B cell (primary cell): Measurements from ENCODE around the gene BICDL1. TPM values are rescaled to one million over a fixed set of nuclear protein-coding genes. Genes with fewer than 3 reads are reported as not detected.

Experiments
- ATAC-seq: fragments of 200-7000 bp; cut with Tn5 transposase; one replicate; pipeline ENCODE4 v1.10.0; 2021; ENCODE audit warnings: low read depth, mild to moderate bottlenecking, moderate number of reproducible peaks, moderate library complexity
- CTCF ChIA-PET: fragments of 350-600 bp; sonication (Branson Sonifier 250); formaldehyde crosslinking; loops from one replicate; lab custom pipeline; 2021; ENCODE audit warnings: antibody characterized with exemption, inconsistent platforms; lab: Charles Lee
- POLR2A ChIA-PET: fragments of 350-600 bp; sonication (Branson Sonifier 250); formaldehyde crosslinking; loops from one replicate; lab custom pipeline; 2021; ENCODE audit warnings: antibody characterized with exemption; lab: Charles Lee
- DNase-seq: peaks from one replicate; pipeline ENCODE4 v3.0.0; 2013
- H2AFZ ChIP-seq: 2 replicates; pipeline ENCODE4 v1.6.1; 2012; ENCODE audit warnings: mild to moderate bottlenecking, low read depth, low read length; ENCODE audit not compliant: insufficient read depth, poor library complexity, severe bottlenecking
- H3K27ac ChIP-seq, 2 donors: 1 replicate in 1 of 2; 2 replicates in 1 of 2; pipeline ENCODE4 v1.5.1; 2012 to 2013; ENCODE audit warnings: low read length in 2 of 2, mild to moderate bottlenecking in 2 of 2, moderate library complexity in 1 of 2
- H3K27me3 ChIP-seq, 4 experiments: fragments of 200-600 bp in 1 of 4; sonication (generic) in 1 of 4; replicated peaks in 1 of 4; 1 replicate in 2 of 4; 2 replicates in 2 of 4; pipeline versions ENCODE4 v1.6.1 to v1.7.0; 2013 to 2016; ENCODE audit warnings: low read length in 3 of 4, mild to moderate bottlenecking in 2 of 4, mixed read lengths in 1 of 4, moderate library complexity in 1 of 4; ENCODE audit not compliant: insufficient read depth in 4 of 4, control insufficient read depth in 3 of 4; ENCODE audit errors: control extremely low read depth in 1 of 4
- H3K36me3 ChIP-seq, 2 experiments: replicated peaks in 1 of 2; 1 replicate in 1 of 2; 2 replicates in 1 of 2; pipeline versions ENCODE4 v1.6.1 to v1.7.1; 2013; ENCODE audit warnings: low read length in 1 of 2; ENCODE audit not compliant: insufficient read depth in 2 of 2, control insufficient read depth in 1 of 2; ENCODE audit errors: control extremely low read depth in 1 of 2, extremely low read depth in 1 of 2
- H3K4me1 ChIP-seq, 2 donors: fragments of 200-600 bp in 1 of 2; sonication (generic) in 1 of 2; 1 replicate in 1 of 2; 2 replicates in 1 of 2; pipeline versions ENCODE4 v1.5.1 to v1.6.1; 2013 to 2017; ENCODE audit warnings: low read length in 2 of 2; ENCODE audit not compliant: control insufficient read depth in 2 of 2, insufficient read depth in 2 of 2
- H3K4me2 ChIP-seq: replicated peaks from 2 replicates; pipeline ENCODE3; 2012; ENCODE audit warnings: mild to moderate bottlenecking, low read depth, low read length; ENCODE audit not compliant: poor library complexity, severe bottlenecking
- H3K4me3 ChIP-seq, 5 experiments: fragments of 200-600 bp in 1 of 5; sonication (generic) in 1 of 5; 1 replicate in 3 of 5; 2 replicates in 2 of 5; pipeline versions ENCODE4 v1.5.1 to v1.7.0; 2011 to 2016; ENCODE audit warnings: low read length in 4 of 5, mild to moderate bottlenecking in 4 of 5, low read depth in 2 of 5, control low read depth in 1 of 5, moderate library complexity in 1 of 5; ENCODE audit not compliant: insufficient read depth in 1 of 5; ENCODE audit errors: control extremely low read depth in 1 of 5, extremely low read depth in 1 of 5
- H3K79me2 ChIP-seq: fragments of 200-600 bp; sonication (generic); one replicate; pipeline ENCODE4 v1.6.0; 2016; ENCODE audit warnings: low read length; ENCODE audit not compliant: control insufficient read depth, insufficient read depth
- H3K9ac ChIP-seq: fragments of 200-600 bp; sonication (generic); 2 replicates; pipeline ENCODE4 v1.6.1; 2017; ENCODE audit warnings: mild to moderate bottlenecking, low read length, moderate library complexity
- H3K9me3 ChIP-seq, 3 donors: one replicate each; pipeline versions ENCODE4 v1.6.1 to v1.7.1; 2013; ENCODE audit warnings: low read length in 2 of 3; ENCODE audit not compliant: control insufficient read depth in 2 of 3, insufficient read depth in 1 of 3; ENCODE audit errors: control extremely low read depth in 1 of 3
- H4K20me1 ChIP-seq: 2 replicates; pipeline ENCODE4 v1.6.0; 2012; ENCODE audit warnings: mild to moderate bottlenecking, low read length; ENCODE audit not compliant: insufficient read depth, control insufficient read depth, poor library complexity, severe bottlenecking
- H3K27ac Mint-ChIP-seq: one replicate; pipeline ENCODE4 v1.8.0; 2021; ENCODE audit warnings: mixed read lengths
- H3K27me3 Mint-ChIP-seq: one replicate; pipeline ENCODE4 v1.8.0; 2021; ENCODE audit warnings: mixed read lengths
- H3K4me1 Mint-ChIP-seq: one replicate; pipeline ENCODE4 v1.8.0; 2021; ENCODE audit warnings: mixed read lengths
- H3K4me3 Mint-ChIP-seq: one replicate; pipeline ENCODE4 v1.8.0; 2021; ENCODE audit warnings: mixed read lengths
- H3K9me3 Mint-ChIP-seq: one replicate; pipeline ENCODE4 v1.8.0; 2022; ENCODE audit warnings: mixed read lengths; ENCODE audit not compliant: insufficient read depth
- EZH2 ChIP-seq: IDR thresholded peaks from 2 replicates; pipeline ENCODE4 v1.6.1; 2012; ENCODE audit warnings: borderline replicate concordance, low read depth, mild to moderate bottlenecking, moderate library complexity, low read length; ENCODE audit not compliant: insufficient read depth, poor library complexity, severe bottlenecking
- WGBS: methylation state at CpG from one replicate; pipeline ENCODE4 v1.1.5; 2013; ENCODE audit warnings: missing lambda C conversion rate; ENCODE audit not compliant: insufficient coverage; 5-methylcytosine and 5-hydroxymethylcytosine counted together
- intact Hi-C: fragments of 100-400 bp; cut with micrococcal nuclease; formaldehyde crosslinking; loops from one replicate; pipeline ENCODE4 v1.10.0; 2022
- polyA plus RNA-seq: library from polyadenylated mRNA; depleted of rRNA; stranded (reverse); fragments of >200 nt; gene quantifications from 2 replicates; pipeline ENCODE4 v1.2.3, GENCODE V29; 2012
- total RNA-seq, 2 donors: library from RNA; stranded (reverse); fragments of 120-200 nt in 1 of 2; gene quantifications; 1 replicate in 1 of 2; 2 replicates in 1 of 2; pipeline versions ENCODE4 v1.2.3 to v1.2.4, GENCODE V29; 2013 to 2022
- TF ChIP-seq, protein P1 (sequence below): fragments of 200-600 bp; IDR thresholded peaks from one replicate; pipeline ENCODE4 v1.8.0; 2022; ENCODE audit warnings: antibody characterized with exemption, mild to moderate bottlenecking

Gene BICDL1
- total and polyA plus RNA-seq, 2 donors (not counting 1 experiment from before 2014, with no cell fraction given), result 15.6 to 41.5 TPM

DNA sequence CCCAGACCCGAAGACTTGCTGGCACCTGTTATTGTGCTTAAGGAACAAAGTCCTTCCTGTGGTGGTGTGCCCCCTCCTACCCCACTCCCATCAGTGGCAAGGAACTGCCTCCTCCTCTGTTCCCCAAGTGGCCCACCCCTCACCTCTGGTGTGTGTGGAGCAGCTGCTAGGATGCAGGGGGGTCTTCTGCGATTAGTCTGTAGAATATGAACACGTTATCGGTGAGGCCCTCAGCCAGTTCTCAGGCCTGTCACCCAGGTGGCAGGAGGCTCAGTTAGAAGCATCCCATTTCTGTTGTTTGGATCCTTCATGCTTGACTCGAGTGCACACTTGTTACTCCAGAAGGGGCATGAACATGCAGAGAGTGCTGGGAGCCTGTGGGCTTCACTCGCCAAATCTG lies 88.2 kb downstream of the BICDL1 start:
- ChIA-PET CTCF (no interaction called here), POLR2A (interaction anchor here (0.6 kb wide), 1 partner anchor 1736 kb away, joined by 5 read pairs; no protein-coding TSS in a partner anchor)
- H3K79me2 ChIP-seq, result no peaks in the 10 kb centered on the region
- no peak for DNase-seq
- intact Hi-C loops, result no loop called here
- Mint-ChIP-seq H3K4me3 (no peak overlapping the region), H3K4me1 (peaks cover 6% of the 10 kb centered on the region), H3K27ac (no peak overlapping the region), H3K27me3 (no peaks in the 10 kb centered on the region), H3K9me3 (no peaks in the 10 kb centered on the region)
- TF ChIP-seq EZH2, result no peak
- TF ChIP-seq, protein P1, sequence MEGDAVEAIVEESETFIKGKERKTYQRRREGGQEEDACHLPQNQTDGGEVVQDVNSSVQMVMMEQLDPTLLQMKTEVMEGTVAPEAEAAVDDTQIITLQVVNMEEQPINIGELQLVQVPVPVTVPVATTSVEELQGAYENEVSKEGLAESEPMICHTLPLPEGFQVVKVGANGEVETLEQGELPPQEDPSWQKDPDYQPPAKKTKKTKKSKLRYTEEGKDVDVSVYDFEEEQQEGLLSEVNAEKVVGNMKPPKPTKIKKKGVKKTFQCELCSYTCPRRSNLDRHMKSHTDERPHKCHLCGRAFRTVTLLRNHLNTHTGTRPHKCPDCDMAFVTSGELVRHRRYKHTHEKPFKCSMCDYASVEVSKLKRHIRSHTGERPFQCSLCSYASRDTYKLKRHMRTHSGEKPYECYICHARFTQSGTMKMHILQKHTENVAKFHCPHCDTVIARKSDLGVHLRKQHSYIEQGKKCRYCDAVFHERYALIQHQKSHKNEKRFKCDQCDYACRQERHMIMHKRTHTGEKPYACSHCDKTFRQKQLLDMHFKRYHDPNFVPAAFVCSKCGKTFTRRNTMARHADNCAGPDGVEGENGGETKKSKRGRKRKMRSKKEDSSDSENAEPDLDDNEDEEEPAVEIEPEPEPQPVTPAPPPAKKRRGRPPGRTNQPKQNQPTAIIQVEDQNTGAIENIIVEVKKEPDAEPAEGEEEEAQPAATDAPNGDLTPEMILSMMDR, result no peak
- no peak overlapping the region for H3K9ac ChIP-seq
- H3K27me3 ChIP-seq, result no peaks in the 10 kb centered on the region
- ATAC-seq, result no peak
- H2AFZ ChIP-seq, result no peak overlapping the region
- peaks cover 0 to 4% of the 10 kb centered on the region in 2 experiments for H3K36me3 ChIP-seq
- H3K4me2 ChIP-seq, result no peak overlapping the region
- 93% methylated on average over 5 of the region's 6 CpGs for WGBS
- H3K4me3 ChIP-seq, result no peak overlapping the region
- no peaks in the 10 kb centered on the region for H3K9me3 ChIP-seq
- peaks cover 4 to 16% of the 10 kb centered on the region in 2 donors for H3K4me1 ChIP-seq
- H3K27ac ChIP-seq, result no peak overlapping the region
- H4K20me1 ChIP-seq, result no peaks in the 10 kb centered on the region

DNA sequence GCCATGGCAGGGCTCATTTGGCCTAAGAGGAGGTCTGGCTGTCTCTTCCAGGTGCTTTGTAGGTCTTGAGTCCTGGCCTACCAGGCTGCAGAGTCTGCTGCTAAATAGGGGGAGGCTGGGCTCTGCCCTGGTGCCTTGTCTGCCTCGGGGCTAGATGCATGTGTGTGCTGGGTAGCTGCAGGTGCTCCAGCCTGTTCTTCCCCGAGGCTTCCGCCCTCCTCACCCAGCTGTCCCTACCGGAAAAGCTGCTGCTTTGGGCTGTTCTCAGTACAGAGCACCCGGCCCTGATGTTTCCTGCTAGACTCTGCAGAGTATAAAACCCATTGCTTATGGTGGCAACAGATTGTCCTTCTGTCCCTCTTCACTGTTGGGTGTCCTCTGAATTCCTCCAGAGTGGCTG lies 89.8 kb downstream of the BICDL1 start:
- H3K27ac ChIP-seq, result no peak overlapping the region
- H3K36me3 ChIP-seq, result no peaks in the 10 kb centered on the region
- no peaks in the 10 kb centered on the region for H4K20me1 ChIP-seq
- Mint-ChIP-seq H3K27me3 (no peaks in the 10 kb centered on the region), H3K27ac (no peak overlapping the region), H3K4me1 (peaks cover 6% of the 10 kb centered on the region), H3K4me3 (no peak overlapping the region), H3K9me3 (no peaks in the 10 kb centered on the region)
- H3K4me3 ChIP-seq, result no peak overlapping the region
- TF ChIP-seq, protein P1, result no peak
- no peak for TF ChIP-seq EZH2
- H2AFZ ChIP-seq, result no peak overlapping the region
- ATAC-seq (no peak), DNase-seq (no peak)
- H3K4me1 ChIP-seq, result peaks cover 4 to 16% of the 10 kb centered on the region in 2 donors
- no peaks in the 10 kb centered on the region for H3K79me2 ChIP-seq
- POLR2A ChIA-PET, result no interaction called here
- H3K9ac ChIP-seq, result no peak overlapping the region
- CTCF ChIA-PET, result interaction anchor here (1.2 kb wide), 1 partner anchor 8 kb away, joined by 3 read pairs; no protein-coding TSS in a partner anchor
- no peaks in the 10 kb centered on the region for H3K27me3 ChIP-seq
- H3K9me3 ChIP-seq, result no peaks in the 10 kb centered on the region
- WGBS, result 75% methylated on average over 5 of the region's 5 CpGs
- no peak overlapping the region for H3K4me2 ChIP-seq
- intact Hi-C loops, result no loop called here
